Hematopoietic multipotent progenitor cell treated with erythropoietin and hydrocortisone succinate and interleukin-3 and kit ligand, for 4 days (in vitro differentiated cells): ENCODE measurements around the gene PDGFRB.

Experiments used
- DNase-seq: peaks from one replicate; pipeline ENCODE4 v3.0.0-alpha.2; 2015

The PDGFRB gene

DNA sequence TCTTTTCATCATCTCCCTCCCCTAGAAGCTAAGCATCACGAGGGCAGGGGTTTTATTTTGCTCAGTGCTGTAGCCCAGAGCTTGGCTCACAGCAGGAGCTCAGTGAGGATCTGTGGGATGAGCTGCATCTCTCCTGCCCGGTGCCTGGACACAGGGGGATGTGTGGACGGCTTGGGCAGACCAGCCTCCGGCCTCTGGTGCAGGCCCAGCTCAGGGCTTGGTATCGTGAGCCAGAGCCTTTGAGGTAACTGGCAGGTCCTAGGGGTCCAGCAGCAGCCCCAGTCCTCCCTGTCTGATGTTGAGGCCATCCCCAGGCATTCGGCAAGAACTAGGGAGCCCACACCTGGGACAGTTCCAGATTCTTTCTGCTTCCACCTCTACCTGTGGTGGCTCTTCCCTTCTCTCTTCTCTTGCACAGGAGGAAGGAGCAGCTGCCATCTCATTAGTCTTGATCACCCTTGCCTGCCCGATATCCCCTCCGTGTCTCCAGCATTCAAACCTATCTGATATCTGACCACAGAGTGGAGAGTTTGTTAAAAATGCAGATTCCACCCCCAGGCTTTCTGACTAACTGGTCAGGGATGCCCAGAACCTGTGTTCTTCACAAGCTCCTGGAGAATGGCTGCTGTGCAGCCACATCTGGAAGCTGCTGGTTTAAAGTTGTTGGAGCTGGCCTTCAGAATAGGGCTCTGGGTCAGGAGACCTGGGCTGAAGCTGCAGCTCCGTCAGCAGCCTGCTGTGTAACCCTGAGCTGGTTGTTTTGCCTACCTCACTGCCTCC lies 26.3 kb upstream of the PDGFRB start:
- no peak for DNase-seq

DNA sequence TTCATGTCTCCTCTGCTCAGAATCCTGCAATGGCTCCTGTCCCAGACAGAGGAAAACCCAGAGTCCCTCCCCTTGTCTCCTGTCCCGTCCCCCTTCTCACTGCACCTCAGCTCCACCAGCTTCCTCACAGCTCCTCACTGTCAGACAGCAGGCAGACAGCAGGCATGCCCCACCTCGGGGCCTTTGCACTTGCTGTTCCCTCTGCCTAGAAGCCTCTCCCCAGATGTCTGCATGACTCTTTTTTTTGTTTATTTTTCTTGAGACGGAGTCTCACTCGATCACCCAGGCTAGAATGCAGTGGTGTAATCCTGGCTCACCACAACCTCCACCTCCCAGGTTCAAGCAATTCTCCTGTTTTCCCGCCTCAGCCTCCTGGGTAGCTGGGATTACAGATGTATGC lies 25.4 kb upstream of the PDGFRB start:
- no peak for DNase-seq

DNA sequence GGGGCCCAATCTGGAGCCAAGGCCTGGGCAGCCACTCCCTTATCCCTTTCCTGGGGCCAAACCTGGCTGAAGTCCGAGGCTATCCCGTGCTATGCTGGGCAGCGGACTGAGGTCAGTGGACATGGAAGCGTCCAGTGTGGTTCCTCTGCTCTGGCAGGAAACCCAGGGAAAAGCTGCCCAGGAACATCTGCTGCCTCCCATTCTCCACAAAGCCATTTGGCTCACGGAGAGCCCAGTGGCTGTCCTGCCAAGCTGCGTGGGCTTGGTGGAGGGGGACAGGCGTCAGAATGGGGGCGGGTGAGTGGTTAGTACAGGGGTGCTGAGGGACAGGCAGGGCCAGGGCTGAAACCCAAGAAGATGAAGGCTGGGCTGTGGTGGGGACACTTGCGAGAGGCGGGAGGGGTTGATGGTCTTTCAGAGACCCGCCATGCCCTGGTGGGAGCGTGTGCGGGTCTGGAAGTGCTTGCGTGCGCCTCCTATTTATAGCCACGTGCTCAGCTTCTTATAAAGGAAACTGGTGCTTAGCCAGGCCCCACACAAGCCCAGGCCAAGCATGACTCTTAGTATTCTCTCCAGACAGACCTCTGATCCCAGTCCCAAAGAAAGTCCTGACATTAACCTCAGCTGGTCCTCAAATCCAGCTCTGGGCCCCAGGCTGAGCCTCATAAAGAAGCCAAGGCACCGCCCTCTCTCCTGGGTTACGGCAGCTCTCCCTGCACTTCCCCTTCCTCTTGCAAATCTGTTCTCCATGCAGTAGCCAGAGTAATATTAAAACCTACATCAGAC lies 24.8 kb upstream of the PDGFRB start:
- peak; percentile 35 for DNase-seq

- DNase-seq = no peak
These were observed 23.5 kb upstream of the PDGFRB start for GRCh38 chr5:150179019-150179620.

- no peak for DNase-seq
These were observed 22.6 kb upstream of the PDGFRB start for GRCh38 chr5:150178262-150178661.

DNA sequence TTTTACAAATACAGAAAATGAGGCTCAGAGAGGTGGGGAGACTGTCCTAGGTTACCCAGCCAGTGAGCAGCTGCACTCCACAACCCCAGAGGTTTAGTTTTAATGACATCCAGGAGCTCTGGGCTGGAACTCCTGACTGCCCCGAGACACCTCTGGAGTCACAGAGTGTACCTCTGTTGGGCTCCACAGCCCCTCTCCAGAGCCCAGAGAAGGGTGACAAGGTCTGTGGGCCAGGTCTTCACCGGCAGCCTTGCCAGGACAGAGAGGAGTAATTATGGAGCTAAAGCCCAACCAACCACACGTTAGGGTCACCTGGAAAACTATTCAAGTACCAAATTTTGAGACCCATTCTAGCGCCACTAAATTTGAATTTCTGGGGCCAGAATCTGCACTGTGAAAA lies 22.1 kb upstream of the PDGFRB start:
- no peak for DNase-seq

DNA sequence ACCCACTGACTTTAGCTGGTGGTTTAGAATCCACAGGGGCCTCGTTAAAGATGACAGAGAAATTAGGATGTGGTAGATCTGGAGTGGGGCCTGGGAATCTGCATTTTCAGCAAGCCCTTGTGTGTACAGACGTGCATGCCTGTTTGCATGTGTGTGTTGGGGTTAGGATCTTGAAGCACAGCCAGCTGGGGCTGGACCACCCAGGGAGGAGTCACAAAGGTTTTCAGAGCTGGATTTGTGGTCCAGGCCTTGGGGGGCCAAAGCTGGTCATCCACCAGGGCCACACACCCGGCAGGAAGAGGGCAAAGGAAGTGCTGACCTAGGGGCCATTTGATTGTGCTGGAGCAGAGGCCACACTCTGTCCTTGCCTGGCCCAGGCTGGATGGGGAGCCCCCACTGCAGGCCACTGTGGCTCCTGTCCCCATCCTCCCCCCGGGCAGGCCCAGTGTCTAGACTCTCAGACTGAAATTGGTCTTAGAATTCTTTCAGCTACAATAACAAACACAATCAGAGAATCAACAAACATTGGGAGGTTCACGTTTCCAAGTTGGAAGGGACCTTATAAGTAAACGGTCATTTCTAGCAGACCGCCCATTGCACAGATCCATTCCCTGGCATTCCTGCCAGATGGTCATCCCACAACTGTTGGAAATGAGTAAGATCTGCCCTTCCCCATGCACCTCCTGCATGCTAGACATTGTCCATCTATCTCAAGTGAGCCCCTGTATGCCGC lies 21.3 kb upstream of the PDGFRB start:
- no peak for DNase-seq

DNA sequence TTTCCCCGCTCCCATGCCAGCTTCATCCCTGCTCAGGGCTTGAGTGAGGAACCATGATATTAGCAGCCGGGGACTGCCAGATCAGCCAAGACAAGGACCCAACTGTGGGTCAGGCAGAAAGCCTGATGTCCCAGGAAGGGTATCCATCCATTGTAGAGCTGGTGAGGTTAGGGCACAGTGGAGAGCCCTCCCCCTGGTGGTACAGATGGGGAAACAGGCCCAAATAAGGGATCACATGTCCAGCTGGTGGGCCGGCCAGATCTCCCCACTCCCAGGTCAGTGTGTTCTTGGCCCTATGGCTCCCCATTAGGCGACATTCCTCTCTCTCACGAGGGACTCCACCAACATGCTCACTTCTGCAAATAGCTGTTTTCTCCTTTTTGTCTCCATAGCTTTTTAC lies 19.9 kb upstream of the PDGFRB start:
- DNase-seq = peak; percentile 65

GRCh38 chr5:150175076-150175475 lies 19.4 kb upstream of the PDGFRB start:
- no peak for DNase-seq

DNA sequence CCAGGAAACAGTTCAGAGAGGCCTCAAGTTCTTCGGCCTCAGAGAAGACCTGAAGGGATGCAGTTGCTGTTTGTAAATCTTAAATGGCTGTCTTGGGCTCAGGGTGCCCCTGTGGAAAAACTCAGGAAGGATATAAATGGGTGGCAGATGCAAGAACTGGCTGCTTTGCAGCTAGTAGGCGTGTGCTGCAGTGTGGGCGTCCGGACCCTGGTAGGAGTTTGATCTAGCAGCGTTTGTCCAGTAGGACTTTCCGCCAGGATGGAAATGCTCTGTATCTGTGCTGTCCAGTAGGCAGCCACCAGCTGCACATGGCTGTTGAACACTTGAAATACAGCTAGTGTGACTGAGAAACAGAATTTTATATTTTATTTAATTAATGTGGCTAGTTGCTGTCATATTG lies 18.6 kb upstream of the PDGFRB start:
- DNase-seq = no peak

- no peak for DNase-seq
These were observed 17.5 kb upstream of the PDGFRB start for GRCh38 chr5:150173161-150173560.

DNA sequence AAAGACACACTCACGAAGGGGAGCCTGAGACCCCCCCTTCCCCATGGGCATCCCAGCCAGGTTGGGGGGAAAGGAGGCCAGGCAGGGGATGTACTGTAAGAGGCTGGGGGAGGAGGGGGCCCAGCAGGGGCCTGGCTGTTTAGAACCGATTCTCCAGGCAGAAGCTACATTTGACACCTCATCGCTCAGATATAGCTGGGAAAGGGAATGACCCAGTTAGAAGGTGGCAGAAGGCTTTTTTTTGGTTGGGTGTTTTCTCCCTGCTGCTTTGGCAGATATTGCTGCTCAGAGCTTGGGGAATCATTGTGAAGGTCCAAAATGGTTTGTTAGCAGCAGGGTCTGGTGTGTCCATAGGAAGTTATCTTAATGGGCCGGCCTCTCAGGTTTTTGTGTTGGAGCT lies 16.9 kb upstream of the PDGFRB start:
- no peak for DNase-seq

DNA sequence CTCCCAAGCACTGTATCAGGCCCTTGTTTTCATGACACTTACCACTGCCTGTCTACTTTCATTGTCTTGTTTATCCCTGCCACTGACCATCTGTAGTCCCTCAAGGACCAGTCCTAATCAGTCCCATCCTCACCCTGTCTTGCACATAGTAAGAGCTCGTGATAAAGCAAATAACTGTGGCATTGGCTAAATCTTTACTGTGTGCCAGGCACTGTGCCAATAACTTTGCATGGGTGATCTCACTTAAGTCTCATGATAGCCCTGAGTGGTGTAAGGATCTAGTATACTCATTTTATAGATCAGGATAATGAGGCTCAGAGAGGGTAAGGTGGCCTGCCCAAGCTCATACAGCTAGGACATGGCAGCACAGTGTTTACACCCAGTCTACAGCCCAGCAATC lies 16.5 kb upstream of the PDGFRB start:
- peak; percentile 55 for DNase-seq

DNA sequence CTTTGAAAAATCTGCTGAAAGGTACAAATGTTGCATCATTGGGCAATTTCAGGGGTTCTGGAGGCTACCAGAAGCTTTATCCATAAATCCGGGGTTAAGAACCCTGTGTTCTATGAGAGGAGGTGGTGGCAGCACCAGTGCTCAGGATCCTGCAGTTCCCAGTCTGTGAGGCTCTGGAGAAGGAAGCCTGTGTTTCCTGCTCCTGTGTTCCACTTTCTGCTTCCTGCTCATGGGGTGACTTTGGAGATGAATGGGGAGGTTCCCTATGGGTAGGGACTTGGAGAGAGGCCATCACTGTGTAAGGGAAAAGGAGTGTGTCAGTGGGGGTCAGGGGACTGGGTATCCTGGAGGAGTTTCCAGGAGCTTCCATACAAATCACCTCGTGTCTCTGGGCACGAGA lies 13.2 kb upstream of the PDGFRB start:
- DNase-seq = no peak

DNA sequence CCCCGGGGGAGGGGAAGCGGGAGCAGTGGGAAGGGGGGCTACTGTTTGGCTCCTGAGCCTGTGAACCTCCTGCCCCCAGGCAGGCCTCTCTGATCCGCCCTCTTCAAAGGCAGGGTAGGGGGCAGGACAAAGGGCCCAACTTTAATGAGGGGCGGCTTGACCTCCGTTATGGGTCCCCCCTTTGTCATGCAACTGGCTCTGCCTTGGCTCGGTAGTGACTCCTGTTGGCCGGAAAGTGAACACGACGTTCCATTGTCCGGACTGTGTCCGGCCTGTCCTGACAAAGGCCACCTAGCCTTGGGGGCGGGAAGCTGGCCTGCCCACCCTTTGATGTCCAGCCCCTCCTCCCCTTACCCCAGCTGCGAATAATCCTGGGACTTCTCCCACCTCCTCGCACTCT lies 12.3 kb upstream of the PDGFRB start:
- DNase-seq = no peak

- no peak for DNase-seq
These were observed 11.8 kb upstream of the PDGFRB start for GRCh38 chr5:150167512-150167850.

GRCh38 chr5:150166650-150167511 lies 11.2 kb upstream of the PDGFRB start, which contains the start of gene CDX1:
Gene CDX1 (plus strand): TSS chr5:150166778. CDS start chr5:150166877, 99 bp downstream.
- no peak for DNase-seq

GRCh38 chr5:150166037-150166649 lies 10.5 kb upstream of the PDGFRB start:
- no peak for DNase-seq

- DNase-seq = no peak
These were observed 8.8 kb upstream of the PDGFRB start for GRCh38 chr5:150164211-150164980.

DNA sequence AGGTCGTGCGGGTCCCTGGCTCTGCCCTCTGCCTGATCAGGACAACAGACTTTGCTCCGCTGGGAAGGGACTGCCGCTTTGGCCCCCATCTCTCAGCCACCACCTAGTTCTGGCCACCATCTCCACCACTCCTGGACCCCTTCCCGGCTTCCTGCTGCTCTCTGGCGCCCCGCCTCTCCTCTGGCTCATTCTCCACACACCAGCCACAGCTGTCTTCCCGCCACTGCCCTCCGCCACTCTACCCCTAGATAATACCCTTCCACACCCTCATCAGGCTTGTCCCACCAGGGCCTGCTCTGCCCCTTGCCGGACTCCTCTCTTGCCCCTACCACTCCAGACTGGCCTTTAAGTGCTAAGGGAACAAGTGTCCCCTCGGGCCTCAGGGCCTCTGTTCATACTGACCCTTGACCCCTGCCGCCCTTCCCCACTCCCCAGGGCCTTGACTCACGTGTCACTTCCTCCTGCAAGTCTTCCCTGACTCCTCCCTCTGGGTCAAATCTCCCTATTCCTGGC lies 8.0 kb upstream of the PDGFRB start:
- no peak for DNase-seq

DNA sequence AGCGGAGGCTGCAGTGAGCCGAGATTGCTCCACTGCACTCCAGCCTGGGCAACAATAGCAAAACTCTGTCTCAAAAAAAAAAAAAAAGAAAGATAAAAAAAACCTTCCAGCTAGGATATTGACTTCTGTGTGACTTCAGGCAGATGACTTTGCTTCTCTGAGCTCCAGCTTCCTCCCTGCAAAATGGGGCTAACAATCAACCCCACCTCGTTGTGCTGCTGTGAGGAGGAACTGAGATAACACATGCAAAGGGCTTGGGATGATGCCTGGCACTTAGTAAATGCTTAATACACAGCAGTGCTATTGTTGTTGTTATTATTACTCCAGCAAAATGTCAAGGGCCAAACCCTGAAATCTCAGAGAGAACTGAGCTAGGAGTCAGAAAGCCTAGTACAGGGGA lies 7.4 kb upstream of the PDGFRB start:
- no peak for DNase-seq
